ENCODE results near the gene GSX2.

Gene GSX2

GRCh38 chr4:54074381-54074780 lies 25.6 kb upstream of the GSX2 start:
- no peak for DNase-seq (ENCODE audit: extremely low read depth, low read depth)
- no peak for TF ChIP-seq CTCF (IDR thresholded peaks at IDR 0.05; ENCODE audit: low read depth, low read length, missing control alignments)
- no peak overlapping the region for H3K4me3 ChIP-seq (replicated peaks; ENCODE audit: low read depth, low read length)

GRCh38 chr4:54076673-54077072 lies 23.3 kb upstream of the GSX2 start:
- DNase-seq (ENCODE audit: extremely low read depth, low read depth): no peak
- TF ChIP-seq CTCF (IDR thresholded peaks at IDR 0.05; ENCODE audit: low read depth, low read length, missing control alignments): no peak
- no peak overlapping the region for H3K4me3 ChIP-seq (replicated peaks; ENCODE audit: low read depth, low read length)

GRCh38 chr4:54077812-54078211 lies 22.2 kb upstream of the GSX2 start:
- TF ChIP-seq CTCF (IDR thresholded peaks at IDR 0.05; ENCODE audit: low read depth, low read length, missing control alignments): no peak
- H3K4me3 ChIP-seq (replicated peaks; ENCODE audit: low read depth, low read length): no peak overlapping the region
- no peak for DNase-seq (ENCODE audit: extremely low read depth, low read depth)

- peak; percentile 99 for DNase-seq (ENCODE audit: extremely low read depth, low read depth)
- no peak overlapping the region for H3K4me3 ChIP-seq (replicated peaks; ENCODE audit: low read depth, low read length)
- no peak for TF ChIP-seq CTCF (IDR thresholded peaks at IDR 0.05; ENCODE audit: low read depth, low read length, missing control alignments)
Measured at GRCh38 chr4:54082168-54082567, 17.8 kb upstream of the GSX2 start.

GRCh38 chr4:54085284-54085683 lies 14.7 kb upstream of the GSX2 start:
- DNase-seq (ENCODE audit: extremely low read depth, low read depth): no peak
- TF ChIP-seq CTCF (IDR thresholded peaks at IDR 0.05; ENCODE audit: low read depth, low read length, missing control alignments): no peak
- H3K4me3 ChIP-seq (replicated peaks; ENCODE audit: low read depth, low read length): no peak overlapping the region

GRCh38 chr4:54089875-54090274 lies 10.1 kb upstream of the GSX2 start:
- no peak for TF ChIP-seq CTCF (IDR thresholded peaks at IDR 0.05; ENCODE audit: low read depth, low read length, missing control alignments)
- H3K4me3 ChIP-seq (replicated peaks; ENCODE audit: low read depth, low read length): no peak overlapping the region
- no peak for DNase-seq (ENCODE audit: extremely low read depth, low read depth)

GRCh38 chr4:54090404-54090803 lies 9.6 kb upstream of the GSX2 start:
- no peak for DNase-seq (ENCODE audit: extremely low read depth, low read depth)
- no peak for TF ChIP-seq CTCF (IDR thresholded peaks at IDR 0.05; ENCODE audit: low read depth, low read length, missing control alignments)
- no peak overlapping the region for H3K4me3 ChIP-seq (replicated peaks; ENCODE audit: low read depth, low read length)
